Measurements from ENCODE around the gene EHHADH. TPM values are rescaled to one million over a fixed set of nuclear protein-coding genes. Genes with fewer than 3 reads are reported as not detected.
A peak's percentile ranks its signal among the peaks of the same experiment; 100 is the strongest.

Gene EHHADH
- total and polyA plus RNA-seq, 9 of the 15 experiments (the other 6 are each of a cell fraction or from before 2014, with no cell fraction given), result 3.6 to 6.4 (median 5.4) TPM

GRCh38 chr3:185268194-185268962, 14.5 kb upstream of the EHHADH start (continued):
- no peak for TF ChIP-seq ZFX (CRISPR knock-in tag; IDR thresholded peaks at IDR 0.05)
- peak; percentile 97 for TF ChIP-seq FOXJ2 (tag; IDR thresholded peaks at IDR 0.05)
- 0 out of 2 replicates have a peak, but pooled peaks have one; percentile 46 for TF ChIP-seq ELK3 (CRISPR knock-in tag; IDR thresholded peaks at IDR 0.05)
- no peak for TF ChIP-seq NR0B1 (IDR thresholded peaks at IDR 0.05; ENCODE audit: partially characterized antibody)
- TF ChIP-seq BRCA1 (IDR thresholded peaks at IDR 0.05), result no peak
- no peak for TF ChIP-seq BRCA1 (CRISPR knock-in tag; IDR thresholded peaks at IDR 0.05)
- no peak for TF ChIP-seq POLR3A (IDR thresholded peaks at IDR 0.05; ENCODE audit: borderline replicate concordance, extremely low read depth, insufficient read depth, insufficient read length)
- TF ChIP-seq SRSF1 (IDR thresholded peaks at IDR 0.05; ENCODE audit: low read depth, low read length), result no peak
- TF ChIP-seq EP300 (IDR thresholded peaks at IDR 0.05; ENCODE audit: low read length), result peak; percentile 28; the same call in 1 of the 2 replicates
- peak; percentile 51; the same call in 1 of the 2 replicates for TF ChIP-seq ZNF75A (CRISPR knock-in tag; IDR thresholded peaks at IDR 0.05)
- TF ChIP-seq GABPB1 (CRISPR knock-in tag; IDR thresholded peaks at IDR 0.05), result no peak
- no peak for TF ChIP-seq RFX5 (IDR thresholded peaks at IDR 0.05; ENCODE audit: low read depth, low read length)
- TF ChIP-seq POLR2AphosphoS2 (IDR thresholded peaks at IDR 0.05; ENCODE audit: low read length), result no peak
- 0 out of 2 replicates have a peak, but pooled peaks have one; percentile 46 for TF ChIP-seq RNF219 (CRISPR knock-in tag; IDR thresholded peaks at IDR 0.05)
- no peak for TF ChIP-seq PHF8 (IDR thresholded peaks at IDR 0.05; ENCODE audit: borderline replicate concordance, low read length)
- no peak for TF ChIP-seq CSDE1 (IDR thresholded peaks at IDR 0.05)
- peak; percentile 59; the same call in 1 of the 2 replicates for TF ChIP-seq GMEB1 (CRISPR knock-in tag; IDR thresholded peaks at IDR 0.05)

All from K562 (cell line).